CD4-positive, alpha-beta T cell (primary cell): ENCODE data around the gene RAB26. TPM values are rescaled to one million over a fixed set of nuclear protein-coding genes. Genes with fewer than 3 reads are reported as not detected.

Source experiments
- ATAC-seq: fragments of 200-7000 bp; cut with Tn5 transposase; one replicate; pipeline ENCODE4 v1.10.0; 2022; ENCODE audit warnings: mild to moderate bottlenecking; ENCODE audit not compliant: poor library complexity
- CTCF ChIA-PET: fragments of 350-600 bp; sonication (Branson Sonifier 250); formaldehyde crosslinking; loops from one replicate; lab custom pipeline; 2021; ENCODE audit warnings: antibody characterized with exemption, inconsistent platforms; lab: Charles Lee
- POLR2A ChIA-PET: fragments of 350-600 bp; sonication (Branson Sonifier 250); formaldehyde crosslinking; loops from one replicate; lab custom pipeline; 2021; ENCODE audit warnings: antibody characterized with exemption, inconsistent platforms; lab: Charles Lee
- DNase-seq, 14 experiments: peaks; one replicate each; pipeline ENCODE4 v3.0.0-alpha.2; 2013 to 2020; ENCODE audit warnings: mixed read lengths in 2 of 14
- H3K27ac ChIP-seq, 2 donors: one replicate each; pipeline versions ENCODE4 v1.5.1 to v1.7.0; 2013; ENCODE audit warnings: low read length in 2 of 2, low read depth in 1 of 2, mild to moderate bottlenecking in 1 of 2
- H3K27me3 ChIP-seq, 2 experiments: 1 replicate in 1 of 2; 2 replicates in 1 of 2; pipeline versions ENCODE4 v1.6.1 to v1.7.0; 2013; ENCODE audit warnings: low read length in 2 of 2, control low read depth in 1 of 2, mild to moderate bottlenecking in 1 of 2, moderate library complexity in 1 of 2; ENCODE audit not compliant: insufficient read depth in 2 of 2, control insufficient read depth in 1 of 2
- H3K36me3 ChIP-seq: one replicate; pipeline ENCODE4 v1.6.1; 2013; ENCODE audit warnings: low read length, control low read depth; ENCODE audit not compliant: insufficient read depth
- H3K4me1 ChIP-seq: one replicate; pipeline ENCODE4 v1.6.1; 2013; ENCODE audit warnings: low read length, control low read depth; ENCODE audit not compliant: insufficient read depth
- H3K4me3 ChIP-seq: one replicate; pipeline ENCODE4 v1.5.1; 2013; ENCODE audit warnings: mild to moderate bottlenecking, low read length, moderate library complexity
- H3K9me3 ChIP-seq, 2 experiments: 1 replicate in 1 of 2; 2 replicates in 1 of 2; pipeline versions ENCODE4 v1.6.1 to v1.7.0; 2013; ENCODE audit warnings: low read length in 2 of 2, mild to moderate bottlenecking in 2 of 2, control low read depth in 1 of 2, moderate library complexity in 1 of 2; ENCODE audit not compliant: control insufficient read depth in 1 of 2, insufficient read depth in 1 of 2
- H3K27ac Mint-ChIP-seq: one replicate; pipeline ENCODE4 v1.8.0; 2020; ENCODE audit warnings: mixed read lengths
- H3K27me3 Mint-ChIP-seq: one replicate; pipeline ENCODE4 v1.8.0; 2021; ENCODE audit warnings: mixed read lengths
- H3K36me3 Mint-ChIP-seq: one replicate; pipeline ENCODE4 v1.8.0; 2021; ENCODE audit warnings: low read depth, mixed read lengths
- H3K4me1 Mint-ChIP-seq: one replicate; pipeline ENCODE4 v1.8.0; 2021; ENCODE audit warnings: low read depth, mixed read lengths
- H3K4me3 Mint-ChIP-seq: one replicate; pipeline ENCODE4 v1.8.0; 2020; ENCODE audit warnings: mild to moderate bottlenecking, mixed read lengths
- H3K9me3 Mint-ChIP-seq: one replicate; pipeline ENCODE4 v1.8.0; 2020; ENCODE audit warnings: mixed read lengths
- intact Hi-C, 2 experiments: fragments of 100-400 bp; cut with DNase I in 1 of 2; cut with micrococcal nuclease in 1 of 2; formaldehyde crosslinking; loops; one replicate each; pipeline versions ENCODE4 v1.15.1 to v1.9.0; 2023 to 2025; cut with DNase I, micrococcal nuclease
- total RNA-seq, 174 experiments: library from RNA in 2 of 174; stranded (reverse) in 2 of 174; gene quantifications; one replicate each; pipeline ENCODE4 v1.2.3 and lab custom pipeline; 2021 to 2026
- TF ChIP-seq, protein P1 (sequence below): fragments of 200-600 bp; IDR thresholded peaks from one replicate; pipeline ENCODE4 v1.8.0; 2022; ENCODE audit warnings: antibody characterized with exemption, mild to moderate bottlenecking

RAB26 gene
- total RNA-seq, 2 experiments from 2014 or later = not detected

DNA sequence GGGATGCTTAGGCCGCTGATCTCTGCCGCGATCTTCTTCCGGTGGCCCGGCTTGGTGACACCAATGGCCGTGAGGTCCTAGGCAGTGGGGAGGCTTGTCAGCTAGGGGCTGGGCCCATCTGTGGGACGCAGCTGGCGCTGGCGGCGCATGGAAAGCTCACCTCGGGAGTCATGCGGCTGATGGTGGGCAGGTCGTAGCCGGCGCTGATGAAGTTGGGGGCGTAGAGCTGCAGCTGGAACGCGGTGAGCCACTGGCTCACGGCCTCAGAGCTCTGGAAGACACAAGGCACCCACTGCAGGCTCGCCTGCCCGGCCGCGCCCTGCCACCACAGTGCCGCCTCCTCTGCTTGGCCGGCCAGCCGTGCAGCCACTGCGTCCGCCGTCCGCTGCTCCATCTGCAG lies 35.2 kb downstream of the RAB26 start:
- no peaks in the 10 kb centered on the region for H3K9me3 ChIP-seq
- no peak for DNase-seq

DNA sequence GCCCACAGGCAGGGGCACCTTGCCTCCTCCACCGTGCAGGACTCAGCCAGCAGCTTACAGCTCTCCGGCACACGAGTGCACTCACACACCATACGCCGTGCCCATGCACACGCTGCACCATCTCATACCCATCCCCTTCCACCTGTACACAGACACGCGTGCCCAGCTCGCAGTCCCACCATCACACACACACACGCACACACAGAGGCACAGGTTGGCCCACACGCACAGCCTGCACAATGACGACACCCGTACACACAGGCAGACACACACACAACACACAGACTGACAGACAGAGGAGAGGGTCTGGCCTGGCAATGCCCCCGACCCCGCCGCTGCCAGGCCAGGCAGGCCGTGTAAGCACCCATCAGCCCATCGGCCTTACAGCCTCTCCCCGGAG lies 35.9 kb downstream of the RAB26 start:
- no peak for ATAC-seq
- no peaks in the 10 kb centered on the region for H3K4me1 Mint-ChIP-seq
- no peak overlapping the region for H3K27ac ChIP-seq
- no peak overlapping the region for H3K4me3 Mint-ChIP-seq
- DNase-seq = no peak
- H3K27me3 Mint-ChIP-seq = no peaks in the 10 kb centered on the region
- H3K27me3 ChIP-seq = no peaks in the 10 kb centered on the region
- CTCF ChIA-PET = no interaction called here
- H3K9me3 Mint-ChIP-seq = no peaks in the 10 kb centered on the region
- H3K9me3 ChIP-seq = no peaks in the 10 kb centered on the region
- no peaks in the 10 kb centered on the region for H3K36me3 ChIP-seq
- intact Hi-C loops = no loop called here
- H3K4me1 ChIP-seq = no peaks in the 10 kb centered on the region
- no peak overlapping the region for H3K27ac Mint-ChIP-seq
- no peak overlapping the region for H3K4me3 ChIP-seq
- no peaks in the 10 kb centered on the region for H3K36me3 Mint-ChIP-seq
- TF ChIP-seq, protein P1, sequence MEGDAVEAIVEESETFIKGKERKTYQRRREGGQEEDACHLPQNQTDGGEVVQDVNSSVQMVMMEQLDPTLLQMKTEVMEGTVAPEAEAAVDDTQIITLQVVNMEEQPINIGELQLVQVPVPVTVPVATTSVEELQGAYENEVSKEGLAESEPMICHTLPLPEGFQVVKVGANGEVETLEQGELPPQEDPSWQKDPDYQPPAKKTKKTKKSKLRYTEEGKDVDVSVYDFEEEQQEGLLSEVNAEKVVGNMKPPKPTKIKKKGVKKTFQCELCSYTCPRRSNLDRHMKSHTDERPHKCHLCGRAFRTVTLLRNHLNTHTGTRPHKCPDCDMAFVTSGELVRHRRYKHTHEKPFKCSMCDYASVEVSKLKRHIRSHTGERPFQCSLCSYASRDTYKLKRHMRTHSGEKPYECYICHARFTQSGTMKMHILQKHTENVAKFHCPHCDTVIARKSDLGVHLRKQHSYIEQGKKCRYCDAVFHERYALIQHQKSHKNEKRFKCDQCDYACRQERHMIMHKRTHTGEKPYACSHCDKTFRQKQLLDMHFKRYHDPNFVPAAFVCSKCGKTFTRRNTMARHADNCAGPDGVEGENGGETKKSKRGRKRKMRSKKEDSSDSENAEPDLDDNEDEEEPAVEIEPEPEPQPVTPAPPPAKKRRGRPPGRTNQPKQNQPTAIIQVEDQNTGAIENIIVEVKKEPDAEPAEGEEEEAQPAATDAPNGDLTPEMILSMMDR = no peak
- POLR2A ChIA-PET = no interaction called here

More for the DNA sequence above, 35.2 kb downstream of the RAB26 start:
- Histone ChIP-seq H3K4me3 (no peak overlapping the region), H3K36me3 (no peaks in the 10 kb centered on the region), H3K27me3 (no peaks in the 10 kb centered on the region), H3K27ac (no peak overlapping the region), H3K4me1 (no peaks in the 10 kb centered on the region)
- no peak overlapping the region for H3K27ac Mint-ChIP-seq
- no peaks in the 10 kb centered on the region for H3K9me3 Mint-ChIP-seq
- CTCF ChIA-PET = no interaction called here
- POLR2A ChIA-PET = no interaction called here
- H3K27me3 Mint-ChIP-seq = no peaks in the 10 kb centered on the region
- H3K4me3 Mint-ChIP-seq = no peak overlapping the region
- intact Hi-C loops = no loop called here
- no peak for ATAC-seq
- no peaks in the 10 kb centered on the region for H3K36me3 Mint-ChIP-seq
- TF ChIP-seq, protein P1 = no peak
- no peaks in the 10 kb centered on the region for H3K4me1 Mint-ChIP-seq

DNA sequence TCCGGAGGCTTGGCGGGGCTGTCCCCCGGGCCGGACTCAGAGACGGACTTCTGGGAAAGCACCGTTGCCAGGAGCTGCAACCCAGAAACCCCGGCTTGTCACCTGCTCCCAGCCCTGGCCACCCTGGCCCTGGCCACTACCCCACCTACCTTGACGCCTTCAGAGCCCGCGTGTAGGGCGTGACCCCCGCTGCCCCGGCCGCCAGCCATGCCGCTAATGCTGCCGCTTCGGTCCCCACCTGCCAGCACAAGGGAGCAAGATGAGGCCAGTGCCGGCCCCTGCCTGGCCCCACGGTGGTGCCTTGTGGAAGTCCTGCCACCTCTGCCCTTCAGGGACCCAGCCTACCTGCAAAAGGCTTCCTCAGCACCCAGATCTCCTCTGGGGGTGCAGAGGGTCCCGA lies 36.5 kb downstream of the RAB26 start:
- ChIA-PET POLR2A (no interaction called here), CTCF (no interaction called here)
- H3K27ac Mint-ChIP-seq = no peak overlapping the region
- H3K4me1 ChIP-seq = no peaks in the 10 kb centered on the region
- no peaks in the 10 kb centered on the region for H3K9me3 Mint-ChIP-seq
- no peak overlapping the region for H3K27ac ChIP-seq
- TF ChIP-seq, protein P1 = no peak
- no peak for ATAC-seq
- no peaks in the 10 kb centered on the region for H3K4me1 Mint-ChIP-seq
- intact Hi-C loops = no loop called here
- no peaks in the 10 kb centered on the region for H3K36me3 Mint-ChIP-seq
- no peak for DNase-seq
- H3K36me3 ChIP-seq = no peaks in the 10 kb centered on the region
- H3K27me3 Mint-ChIP-seq = no peaks in the 10 kb centered on the region
- H3K4me3 Mint-ChIP-seq = no peak overlapping the region
- H3K27me3 ChIP-seq = no peaks in the 10 kb centered on the region
- no peak overlapping the region for H3K4me3 ChIP-seq
- no peaks in the 10 kb centered on the region for H3K9me3 ChIP-seq
